WTC11 (cell line): ENCODE results near the gene ALDOB. TPM values are rescaled to one million over a fixed set of nuclear protein-coding genes. Genes with fewer than 3 reads are reported as not detected.

Experiments used
- ATAC-seq: fragments of 200-7000 bp; cut with Tn5 transposase; 2 replicates; pipeline ENCODE4 v1.10.0; 2021; ENCODE audit warnings: mild to moderate bottlenecking, moderate library complexity
- CTCF ChIA-PET: fragments of 300-600 bp; sonication (Branson Sonifier 250); formaldehyde crosslinking; loops from one replicate; lab custom pipeline; 2021; ENCODE audit warnings: antibody characterized with exemption; lab: Charles Lee
- POLR2A ChIA-PET: fragments of 350-600 bp; sonication (Branson Sonifier 250); formaldehyde crosslinking; loops from one replicate; lab custom pipeline; 2021; ENCODE audit warnings: antibody characterized with exemption; lab: Charles Lee
- DNase-seq: peaks from one replicate; pipeline ENCODE4 v3.0.0; 2021; ENCODE audit warnings: low spot score
- H3K27ac Mint-ChIP-seq: 2 replicates; pipeline ENCODE4 v1.8.0; 2021; ENCODE audit warnings: mixed read lengths
- H3K27me3 Mint-ChIP-seq: 2 replicates; pipeline ENCODE4 v1.8.0; 2021; ENCODE audit warnings: low read depth, mild to moderate bottlenecking, moderate library complexity, mixed read lengths
- H3K36me3 Mint-ChIP-seq: 2 replicates; pipeline ENCODE4 v1.8.0; 2021; ENCODE audit warnings: mixed read lengths
- H3K4me1 Mint-ChIP-seq: 2 replicates; pipeline ENCODE4 v1.8.0; 2022; ENCODE audit warnings: mixed read lengths
- H3K4me3 Mint-ChIP-seq: 2 replicates; pipeline ENCODE4 v1.8.0; 2021; ENCODE audit warnings: mild to moderate bottlenecking, moderate library complexity, mixed read lengths
- H3K9me3 Mint-ChIP-seq: 2 replicates; pipeline ENCODE4 v1.8.0; 2021; ENCODE audit warnings: mixed read lengths
- ATF2 ChIP-seq: sonication (generic); formaldehyde crosslinking; IDR thresholded peaks from 2 replicates; pipeline ENCODE4 v1.8.1; 2022; ENCODE audit warnings: low read depth, missing genetic modification reagents, borderline replicate concordance
- ATF6 ChIP-seq: sonication (generic); formaldehyde crosslinking; IDR thresholded peaks from 2 replicates; pipeline ENCODE4 v1.8.1; 2023; ENCODE audit warnings: mild to moderate bottlenecking, missing genetic modification reagents
- CDX4 ChIP-seq: fragments of 250-450 bp; sonication (Bioruptor Pico); IDR thresholded peaks from 2 replicates; pipeline ENCODE4 v1.9.0; 2021; ENCODE audit warnings: moderate library complexity, mild to moderate bottlenecking, inconsistent platforms, borderline replicate concordance
- CREB1 ChIP-seq: sonication (generic); formaldehyde crosslinking; IDR thresholded peaks from 2 replicates; pipeline ENCODE4 v1.8.0; 2023; ENCODE audit warnings: mild to moderate bottlenecking, missing genetic modification reagents
- CREM ChIP-seq: sonication (generic); formaldehyde crosslinking; IDR thresholded peaks from 2 replicates; pipeline ENCODE4 v1.8.1; 2022; ENCODE audit warnings: mild to moderate bottlenecking, missing genetic modification reagents, moderate library complexity
- ERG ChIP-seq: fragments of 250-450 bp; sonication (Bioruptor Pico); IDR thresholded peaks from 2 replicates; pipeline ENCODE4 v1.8.0; 2021; ENCODE audit warnings: mild to moderate bottlenecking
- ESRRA ChIP-seq: sonication (generic); formaldehyde crosslinking; IDR thresholded peaks from 2 replicates; pipeline ENCODE4 v1.8.1; 2022; ENCODE audit warnings: mild to moderate bottlenecking, missing genetic modification reagents, borderline replicate concordance
- ETV6 ChIP-seq: sonication (generic); formaldehyde crosslinking; IDR thresholded peaks from 2 replicates; pipeline ENCODE4 v1.8.1; 2022; ENCODE audit warnings: mild to moderate bottlenecking, missing genetic modification reagents
- FOXP1 ChIP-seq: sonication (generic); formaldehyde crosslinking; IDR thresholded peaks from 2 replicates; pipeline ENCODE4 v1.8.0; 2022; ENCODE audit warnings: missing genetic modification reagents, mild to moderate bottlenecking, moderate library complexity, borderline replicate concordance
- GABPB1 ChIP-seq: sonication (generic); formaldehyde crosslinking; IDR thresholded peaks from 2 replicates; pipeline ENCODE4 v1.8.1; 2023; ENCODE audit warnings: mild to moderate bottlenecking, missing genetic modification reagents
- JAZF1 ChIP-seq: fragments of 250-450 bp; sonication (Bioruptor Pico); IDR thresholded peaks from 2 replicates; pipeline ENCODE4 v1.9.0; 2021; ENCODE audit warnings: moderate library complexity, mild to moderate bottlenecking, inconsistent platforms
- MXD4 ChIP-seq: fragments of 250-450 bp; sonication (Bioruptor Pico); IDR thresholded peaks from 2 replicates; pipeline ENCODE4 v1.8.0; 2021; ENCODE audit warnings: mild to moderate bottlenecking, moderate library complexity, borderline replicate concordance
- NFATC4 ChIP-seq: fragments of 250-450 bp; sonication (Bioruptor Pico); IDR thresholded peaks from 2 replicates; pipeline ENCODE4 v1.9.0; 2021; ENCODE audit warnings: mild to moderate bottlenecking
- NFE2L1 ChIP-seq: sonication (generic); formaldehyde crosslinking; IDR thresholded peaks from 2 replicates; pipeline ENCODE4 v1.8.1; 2023; ENCODE audit warnings: missing genetic modification reagents
- SOX15 ChIP-seq: fragments of 250-450 bp; sonication (Bioruptor Pico); IDR thresholded peaks from 2 replicates; pipeline ENCODE4 v1.9.0; 2021; ENCODE audit warnings: mild to moderate bottlenecking
- TP53 ChIP-seq: sonication (generic); formaldehyde crosslinking; IDR thresholded peaks from 2 replicates; pipeline ENCODE4 v1.8.1; 2023; ENCODE audit warnings: mild to moderate bottlenecking, missing genetic modification reagents
- USF1 ChIP-seq: sonication (generic); formaldehyde crosslinking; IDR thresholded peaks from 2 replicates; pipeline ENCODE4 v1.8.0; 2022; ENCODE audit warnings: mild to moderate bottlenecking, missing genetic modification reagents
- ZNF121 ChIP-seq: sonication (generic); formaldehyde crosslinking; IDR thresholded peaks from 2 replicates; pipeline ENCODE4 v1.8.0; 2023; ENCODE audit warnings: missing genetic modification reagents
- total RNA-seq: library from RNA; stranded (reverse); gene quantifications from 3 replicates; pipeline ENCODE4 v1.2.3, GENCODE V29; 2021

The ALDOB gene
- total RNA-seq, 1 experiment from 2014 or later = 0.94 TPM

GRCh38 chr9:101429736-101430135, 5.8 kb downstream of the ALDOB start:
- H3K9me3 Mint-ChIP-seq = no peaks in the 10 kb centered on the region
- ATAC-seq = no peak
- H3K27me3 Mint-ChIP-seq = peaks cover 5% of the 10 kb centered on the region
- no peak overlapping the region for H3K4me3 Mint-ChIP-seq
- peaks cover 3% of the 10 kb centered on the region; the same call in 1 of the 2 replicates for H3K4me1 Mint-ChIP-seq
- POLR2A ChIA-PET = no interaction called here
- TF ChIP-seq CREM (CRISPR knock-in tag) (no peak), ATF6 (no peak)
- TF ChIP-seq, all 79 proteins: peak for 0
- DNase-seq = no peak
- H3K27ac Mint-ChIP-seq = no peak overlapping the region
- CTCF ChIA-PET = interaction anchor here (0.7 to 1.2 kb wide), 2 partner anchors 16 to 20 kb away, joined by 3 read pairs; no protein-coding TSS in a partner anchor
- no peaks in the 10 kb centered on the region for H3K36me3 Mint-ChIP-seq

- Mint-ChIP-seq H3K27me3 (peaks cover 5% of the 10 kb centered on the region), H3K9me3 (no peaks in the 10 kb centered on the region), H3K4me1 (peaks cover 3% of the 10 kb centered on the region; the same call in 1 of the 2 replicates)
- DNase-seq = no peak
- TF ChIP-seq ZNF121 (no peak), ESRRA (CRISPR knock-in tag) (no peak), MXD4 (CRISPR knock-in tag) (no peak), CREB1 (CRISPR knock-in tag) (no peak), CDX4 (no peak), FOXP1 (CRISPR knock-in tag) (no peak), ETV6 (CRISPR knock-in tag) (no peak), USF1 (CRISPR knock-in tag) (no peak), ERG (no peak), GABPB1 (no peak), TP53 (no peak), SOX15 (CRISPR knock-in tag) (no peak), NFE2L1 (no peak), ATF2 (no peak), NFATC4 (no peak), JAZF1 (no peak)
- TF ChIP-seq, all 79 proteins: peak for 0
- POLR2A ChIA-PET = no interaction called here
- H3K36me3 Mint-ChIP-seq = no peaks in the 10 kb centered on the region
- H3K27ac Mint-ChIP-seq = no peak overlapping the region
- no peak overlapping the region for H3K4me3 Mint-ChIP-seq
- no peak for ATAC-seq
- CTCF ChIA-PET = interaction anchor here (0.6 to 1.2 kb wide), 3 partner anchors 12 to 20 kb away, joined by 3 read pairs; no protein-coding TSS in a partner anchor
Measured at GRCh38 chr9:101428909-101429308, 6.7 kb downstream of the ALDOB start.
